Effector memory CD4-positive, alpha-beta T cell (primary cell): ENCODE results near the gene TBATA.

Experiments used
- DNase-seq, 3 donors: peaks; one replicate each; pipeline ENCODE4 v3.0.0-alpha.2; 2020
- H3K27ac ChIP-seq: 2 replicates; pipeline ENCODE4 v1.7.0; 2013; ENCODE audit warnings: mild to moderate bottlenecking, low read length, moderate library complexity; ENCODE audit not compliant: insufficient read depth, poor library complexity, severe bottlenecking
- H3K27me3 ChIP-seq: replicated peaks from 2 replicates; pipeline ENCODE4 v1.7.0; 2013; ENCODE audit warnings: mild to moderate bottlenecking, low read length; ENCODE audit not compliant: insufficient read depth, control insufficient read depth, poor library complexity, severe bottlenecking
- H3K36me3 ChIP-seq: 2 replicates; pipeline ENCODE4 v1.7.0; 2013; ENCODE audit warnings: mild to moderate bottlenecking, low read length, moderate library complexity; ENCODE audit not compliant: control insufficient read depth, insufficient read depth
- H3K4me1 ChIP-seq: 2 replicates; pipeline ENCODE4 v1.7.0; 2013; ENCODE audit warnings: low read length, mild to moderate bottlenecking; ENCODE audit not compliant: control insufficient read depth, insufficient read depth, poor library complexity, severe bottlenecking
- H3K4me3 ChIP-seq: 2 replicates; pipeline ENCODE4 v1.7.0; 2013; ENCODE audit warnings: low read length, low read depth, mild to moderate bottlenecking; ENCODE audit not compliant: insufficient read depth, poor library complexity, severe bottlenecking
- H3K9me3 ChIP-seq: 2 replicates; pipeline ENCODE4 v1.7.0; 2013; ENCODE audit warnings: mild to moderate bottlenecking, low read length, moderate library complexity; ENCODE audit not compliant: control insufficient read depth

The TBATA gene

DNA sequence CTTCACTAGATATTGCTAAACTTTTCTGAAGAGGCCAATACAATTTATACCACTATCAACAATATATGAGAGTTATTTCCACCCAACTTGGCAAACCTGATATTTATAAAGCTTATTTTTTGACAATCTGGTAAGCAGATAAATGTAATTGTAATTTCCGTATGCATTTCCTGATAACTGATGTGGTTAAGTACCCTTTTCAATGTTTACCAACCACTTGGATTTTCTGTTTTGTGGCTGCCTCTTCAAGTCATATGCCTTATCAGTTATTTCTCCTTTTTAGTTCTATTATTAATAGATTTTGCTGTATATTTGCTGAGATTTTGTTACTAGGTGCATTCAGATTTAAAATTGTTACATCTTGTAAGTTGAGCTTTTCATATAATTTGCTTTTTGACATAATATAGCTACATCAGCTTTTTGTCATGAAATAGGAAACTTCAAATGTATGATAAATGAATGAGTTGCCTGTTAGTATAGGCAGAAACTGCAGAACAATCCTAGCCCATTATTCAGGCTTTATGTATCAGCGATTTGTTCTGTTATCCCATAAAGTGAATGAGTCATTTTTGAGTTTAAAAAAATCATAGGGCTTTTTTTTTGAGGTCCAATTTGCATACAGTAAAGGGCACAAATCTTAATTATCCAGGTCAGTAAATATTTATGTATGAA lies 42.0 kb upstream of the TBATA start:
- H3K36me3 ChIP-seq, result peaks cover 9% of the 10 kb centered on the region
- H3K27me3 ChIP-seq, result no peaks in the 10 kb centered on the region
- no peak overlapping the region for H3K27ac ChIP-seq
- no peaks in the 10 kb centered on the region for H3K9me3 ChIP-seq
- no peaks in the 10 kb centered on the region for H3K4me1 ChIP-seq
- no peak overlapping the region for H3K4me3 ChIP-seq
- DNase-seq, result no peak

GRCh38 chr10:70822076-70822820 lies 37.1 kb upstream of the TBATA start:
- Histone ChIP-seq H3K4me1 (no peaks in the 10 kb centered on the region), H3K27me3 (no peaks in the 10 kb centered on the region), H3K36me3 (peaks cover 4% of the 10 kb centered on the region), H3K9me3 (no peaks in the 10 kb centered on the region), H3K4me3 (no peak overlapping the region), H3K27ac (no peak overlapping the region)
- DNase-seq, result no peak

- H3K9me3 ChIP-seq, result no peaks in the 10 kb centered on the region
- peaks cover 3% of the 10 kb centered on the region for H3K4me1 ChIP-seq
- no peak overlapping the region for H3K27ac ChIP-seq
- H3K27me3 ChIP-seq, result no peaks in the 10 kb centered on the region
- H3K4me3 ChIP-seq, result no peak overlapping the region
- peaks cover 4% of the 10 kb centered on the region for H3K36me3 ChIP-seq
- no peak for DNase-seq
These were observed 36.0 kb upstream of the TBATA start for GRCh38 chr10:70820976-70821750.

GRCh38 chr10:70816220-70816894 lies 31.2 kb upstream of the TBATA start:
- peaks cover 9% of the 10 kb centered on the region for H3K4me1 ChIP-seq
- DNase-seq, result peak; percentile 5 to 26 (median 20)
- H3K27ac ChIP-seq, result peak overlapping the region; percentile 59

GRCh38 chr10:70815504-70816219 lies 30.5 kb upstream of the TBATA start, which contains the start of gene SGPL1:
Gene SGPL1 (plus strand): TSS chr10:70815948. CDS start chr10:70816854, 906 bp downstream.
- no peaks in the 10 kb centered on the region for H3K9me3 ChIP-seq
- H3K4me3 ChIP-seq, result peak within 1 kb of the TSS; percentile 69
- H3K36me3 ChIP-seq, result peaks cover 4% of the 10 kb centered on the region
- H3K27ac ChIP-seq, result peak within 1 kb of the TSS; percentile 61
- DNase-seq, result peak; percentile 58 to 73 (median 66)
- H3K27me3 ChIP-seq, result no peaks in the 10 kb centered on the region
- peaks cover 9% of the 10 kb centered on the region for H3K4me1 ChIP-seq

More at GRCh38 chr10:70816220-70816894, 31.2 kb upstream of the TBATA start:
- Histone ChIP-seq H3K36me3 (peaks cover 4% of the 10 kb centered on the region), H3K4me3 (peak overlapping the region; percentile 69), H3K27me3 (no peaks in the 10 kb centered on the region), H3K9me3 (no peaks in the 10 kb centered on the region)

DNA sequence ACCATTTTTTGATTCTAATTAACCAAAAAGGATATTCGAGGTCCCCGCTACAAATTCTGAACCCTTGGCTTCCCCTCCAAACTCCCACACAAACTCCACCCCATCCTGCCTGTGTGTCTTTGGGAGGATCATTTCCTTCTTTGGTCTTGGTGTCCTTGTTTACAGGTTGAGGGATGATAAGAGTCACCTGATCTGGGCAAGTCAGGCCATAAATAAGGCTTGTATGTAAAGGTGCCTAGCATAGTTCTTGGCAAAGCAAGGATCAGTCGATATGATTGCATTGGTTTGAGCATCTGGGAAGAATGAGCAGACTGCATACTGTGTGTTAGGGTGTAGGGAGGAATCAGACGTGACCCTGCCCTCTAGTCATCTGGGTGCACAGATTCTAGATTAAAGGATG lies 28.9 kb upstream of the TBATA start:
- DNase-seq, result no peak
- Histone ChIP-seq H3K27me3 (no peaks in the 10 kb centered on the region), H3K4me3 (no peak overlapping the region), H3K27ac (no peak overlapping the region), H3K36me3 (peaks cover 4% of the 10 kb centered on the region), H3K4me1 (peaks cover 9% of the 10 kb centered on the region), H3K9me3 (no peaks in the 10 kb centered on the region)

GRCh38 chr10:70812814-70813213 lies 27.6 kb upstream of the TBATA start:
- H3K9me3 ChIP-seq, result no peaks in the 10 kb centered on the region
- H3K27ac ChIP-seq, result no peak overlapping the region
- peaks cover 9% of the 10 kb centered on the region for H3K4me1 ChIP-seq
- no peaks in the 10 kb centered on the region for H3K27me3 ChIP-seq
- no peak overlapping the region for H3K4me3 ChIP-seq
- H3K36me3 ChIP-seq, result no peaks in the 10 kb centered on the region
- DNase-seq, result no peak

DNA sequence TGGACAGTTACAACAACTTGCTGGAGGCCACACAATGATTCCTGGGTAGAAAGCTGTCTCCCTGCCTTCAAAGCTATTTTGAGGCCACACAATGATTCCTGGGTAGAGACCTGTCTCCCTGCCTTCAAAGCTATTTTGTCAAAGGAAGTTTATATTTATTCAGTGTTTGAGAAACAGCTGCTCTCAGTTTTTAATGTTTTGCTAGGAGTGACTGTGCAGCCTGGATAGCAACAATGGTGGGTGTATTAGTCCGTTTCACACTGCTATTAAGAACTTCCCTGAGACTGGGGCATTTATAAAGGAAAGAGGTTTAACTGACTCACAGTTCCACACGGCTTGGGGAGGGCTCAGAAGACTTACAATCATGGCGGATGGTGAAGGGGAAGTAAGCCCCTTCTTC lies 26.7 kb upstream of the TBATA start:
- no peaks in the 10 kb centered on the region for H3K27me3 ChIP-seq

GRCh38 chr10:70810967-70811366 lies 25.8 kb upstream of the TBATA start:
- Histone ChIP-seq H3K27ac (no peak overlapping the region), H3K4me1 (peaks cover 6% of the 10 kb centered on the region), H3K36me3 (no peaks in the 10 kb centered on the region), H3K27me3 (no peaks in the 10 kb centered on the region), H3K4me3 (no peak overlapping the region), H3K9me3 (no peaks in the 10 kb centered on the region)
- no peak for DNase-seq

More for the DNA sequence above, 26.7 kb upstream of the TBATA start:
- DNase-seq, result no peak
- Histone ChIP-seq H3K4me3 (no peak overlapping the region), H3K36me3 (no peaks in the 10 kb centered on the region), H3K27ac (no peak overlapping the region), H3K4me1 (peaks cover 9% of the 10 kb centered on the region), H3K9me3 (no peaks in the 10 kb centered on the region)
